Adrenal gland (tissue), 12 donors: ENCODE measurements around the gene GPR6. TPM values are rescaled to one million over a fixed set of nuclear protein-coding genes. Genes with fewer than 3 reads are reported as not detected.

Source experiments
- DNase-seq, 7 donors: peaks; one replicate each; pipeline ENCODE4 v3.0.0-alpha.2; 2019 to 2020
- H3K27ac ChIP-seq, 5 donors: fragments of 200-600 bp; sonication (generic) in 4 of 5; 1 replicate in 3 of 5; 2 replicates in 2 of 5; pipeline versions ENCODE4 v1.5.1 to v1.8.0; 2016 to 2020; ENCODE audit warnings: mild to moderate bottlenecking in 1 of 5
- H3K27me3 ChIP-seq: fragments of 200-600 bp; 2 replicates; pipeline ENCODE4 v1.8.0; 2021
- H3K36me3 ChIP-seq, 2 donors: fragments of 200-600 bp; replicated peaks in 1 of 2; 1 replicate in 1 of 2; 2 replicates in 1 of 2; pipeline versions ENCODE4 v1.5.1 to v1.8.0; 2018 to 2022
- H3K4me1 ChIP-seq, 2 donors: fragments of 200-600 bp; replicated peaks in 1 of 2; 1 replicate in 1 of 2; 2 replicates in 1 of 2; pipeline versions ENCODE4 v1.5.1 to v1.8.0; 2018 to 2021
- H3K4me3 ChIP-seq, 4 donors: fragments of 200-600 bp; sonication (generic) in 3 of 4; one replicate each; pipeline ENCODE4 v1.5.1; 2016 to 2018
- H3K9me3 ChIP-seq, 3 donors: fragments of 200-600 bp; sonication (generic) in 1 of 3; replicated peaks in 1 of 3; 1 replicate in 2 of 3; 2 replicates in 1 of 3; pipeline versions ENCODE4 v1.5.1 to v1.8.0; 2016 to 2021
- POLR2A ChIP-seq, 2 donors: fragments of 450-650 bp; IDR thresholded peaks; one replicate each; pipeline ENCODE4 v1.6.1; 2017; ENCODE audit warnings: antibody characterized with exemption in 2 of 2, mild to moderate bottlenecking in 2 of 2, moderate library complexity in 1 of 2
- WGBS, 4 donors: extraction: QIAGEN DNeasy Blood & Tissue Kit in 2 of 4; methylation state at CpG; one replicate each; pipeline versions ENCODE4 v1.1.5 to v1.1.7; 2013 to 2017; 5-methylcytosine and 5-hydroxymethylcytosine counted together
- intact Hi-C, 2 donors: fragments of 100-400 bp; cut with DNase I; formaldehyde crosslinking; loops; one replicate each; pipeline versions ENCODE4 v1.14.1 to v1.15.0; 2022 to 2023
- polyA plus RNA-seq, 3 donors: library from polyadenylated mRNA; stranded (reverse); fragments of 200-250 nt in 2 of 3; fragments of 350-450 nt in 1 of 3; fragmentation: Illumina TruSeq in 1 of 3; extraction: RNeasy Lipid Tissue Mini Kit (QIAGEN cat#74804) in 1 of 3; gene quantifications; one replicate each; pipeline ENCODE4 v1.2.3, GENCODE V29; 2013 to 2014
- total RNA-seq, 9 donors: library from RNA; depleted of rRNA in 4 of 9; stranded (reverse); fragments of >200 nt in 4 of 9; fragments of 120-200 nt in 1 of 9; fragmentation: NEBNext Ultra II Directional in 1 of 9; extraction: Animal tissue kit (Norgen Biotek cat#: 25700) in 1 of 9; gene quantifications; one replicate each; pipeline versions ENCODE4 v1.1.0 to v1.2.4, GENCODE V29; 2013 to 2023
- TF ChIP-seq, protein P1 (sequence below), 6 experiments: fragments of 450-650 bp in 4 of 6; fragments of 200-600 bp in 2 of 6; sonication (generic) in 1 of 6; IDR thresholded peaks; 1 replicate in 5 of 6; 2 replicates in 1 of 6; pipeline versions ENCODE4 v1.5.1 to v1.8.0; 2016 to 2021; ENCODE audit warnings: antibody characterized with exemption in 6 of 6, mild to moderate bottlenecking in 2 of 6, moderate library complexity in 1 of 6
- donor health status: healthy with polysubstance abuse.
- donor health status: Bipolar disorder and iron deficiency.
- donor health status: DM: yes; HTN: yes; CAD: no.
- donor health status: DM: no; HTN: no; CAD: no.
- donor health status: DM: no; HTN: no; CAD: no.
- donor health status: DM: yes; HTN: yes; CAD: no.

Gene GPR6
- total and polyA plus RNA-seq, 12 donors: not detected

DNA sequence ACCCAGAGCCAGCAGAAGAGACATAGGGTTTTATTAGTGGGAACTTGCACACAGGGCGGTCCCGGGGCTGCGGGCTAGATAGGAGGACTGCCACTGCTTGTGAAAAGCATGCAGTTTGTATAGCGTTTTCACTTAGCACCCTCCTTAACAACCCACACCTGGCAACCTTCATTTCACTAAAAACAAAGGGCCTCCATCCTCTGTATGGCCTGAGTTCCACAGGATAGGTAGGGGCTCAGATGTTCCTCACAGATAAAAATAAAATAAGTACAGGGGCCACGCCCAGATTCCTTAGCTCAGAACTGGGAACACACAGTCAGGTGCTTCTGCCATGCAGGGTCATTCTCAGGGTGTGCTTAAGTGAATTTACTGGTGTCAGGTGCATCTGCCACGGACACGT, 39.8 kb downstream of the GPR6 start:
- H3K4me1 ChIP-seq: no peaks in the 10 kb centered on the region
- H3K4me3 ChIP-seq: no peak overlapping the region
- H3K27ac ChIP-seq: no peak overlapping the region
- WGBS, 4 donors: 67 to 76% (median 75%) methylated on average over 5 to 7 of the region's 7 CpGs
- no peaks in the 10 kb centered on the region for H3K9me3 ChIP-seq
- TF ChIP-seq POLR2A (IDR thresholded peaks at IDR 0.05): no peak
- TF ChIP-seq, protein P1, sequence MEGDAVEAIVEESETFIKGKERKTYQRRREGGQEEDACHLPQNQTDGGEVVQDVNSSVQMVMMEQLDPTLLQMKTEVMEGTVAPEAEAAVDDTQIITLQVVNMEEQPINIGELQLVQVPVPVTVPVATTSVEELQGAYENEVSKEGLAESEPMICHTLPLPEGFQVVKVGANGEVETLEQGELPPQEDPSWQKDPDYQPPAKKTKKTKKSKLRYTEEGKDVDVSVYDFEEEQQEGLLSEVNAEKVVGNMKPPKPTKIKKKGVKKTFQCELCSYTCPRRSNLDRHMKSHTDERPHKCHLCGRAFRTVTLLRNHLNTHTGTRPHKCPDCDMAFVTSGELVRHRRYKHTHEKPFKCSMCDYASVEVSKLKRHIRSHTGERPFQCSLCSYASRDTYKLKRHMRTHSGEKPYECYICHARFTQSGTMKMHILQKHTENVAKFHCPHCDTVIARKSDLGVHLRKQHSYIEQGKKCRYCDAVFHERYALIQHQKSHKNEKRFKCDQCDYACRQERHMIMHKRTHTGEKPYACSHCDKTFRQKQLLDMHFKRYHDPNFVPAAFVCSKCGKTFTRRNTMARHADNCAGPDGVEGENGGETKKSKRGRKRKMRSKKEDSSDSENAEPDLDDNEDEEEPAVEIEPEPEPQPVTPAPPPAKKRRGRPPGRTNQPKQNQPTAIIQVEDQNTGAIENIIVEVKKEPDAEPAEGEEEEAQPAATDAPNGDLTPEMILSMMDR (IDR thresholded peaks at IDR 0.05): no peak
- intact Hi-C loops: no loop called here
- no peak for DNase-seq
- H3K36me3 ChIP-seq: no peaks in the 10 kb centered on the region
- peaks cover 6% of the 10 kb centered on the region for H3K27me3 ChIP-seq

DNA sequence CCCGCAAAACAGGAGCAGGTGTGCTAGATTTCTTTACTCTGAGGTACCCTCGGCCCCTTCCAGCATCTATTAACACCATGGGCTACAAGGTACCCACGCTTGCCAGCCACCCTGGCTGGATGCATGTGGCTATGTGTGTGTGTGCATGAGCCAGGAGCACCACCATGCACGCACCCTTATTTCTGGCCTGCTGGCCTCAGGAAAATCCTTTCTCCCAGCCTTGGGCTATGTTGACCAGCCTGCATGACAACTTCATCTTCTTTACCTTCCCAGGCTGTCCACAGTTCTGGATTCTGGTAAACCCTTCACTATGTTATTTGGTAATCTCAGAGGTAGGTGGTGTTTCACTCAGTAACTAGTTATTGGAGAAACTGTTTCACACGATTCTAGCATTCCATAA, 40.4 kb downstream of the GPR6 start:
- Histone ChIP-seq H3K4me1 (no peaks in the 10 kb centered on the region), H3K36me3 (no peaks in the 10 kb centered on the region), H3K4me3 (no peak overlapping the region), H3K27ac (no peak overlapping the region), H3K9me3 (no peaks in the 10 kb centered on the region), H3K27me3 (peaks cover 6% of the 10 kb centered on the region)
- no peak for DNase-seq
- intact Hi-C loops: no loop called here
- whole genome bisulfite sequencing, 4 donors: 76 to 82% (median 78%) methylated on average over 5 of the region's 5 CpGs
- TF ChIP-seq POLR2A (IDR thresholded peaks at IDR 0.05): no peak
- TF ChIP-seq, protein P1 (IDR thresholded peaks at IDR 0.05): no peak

DNA sequence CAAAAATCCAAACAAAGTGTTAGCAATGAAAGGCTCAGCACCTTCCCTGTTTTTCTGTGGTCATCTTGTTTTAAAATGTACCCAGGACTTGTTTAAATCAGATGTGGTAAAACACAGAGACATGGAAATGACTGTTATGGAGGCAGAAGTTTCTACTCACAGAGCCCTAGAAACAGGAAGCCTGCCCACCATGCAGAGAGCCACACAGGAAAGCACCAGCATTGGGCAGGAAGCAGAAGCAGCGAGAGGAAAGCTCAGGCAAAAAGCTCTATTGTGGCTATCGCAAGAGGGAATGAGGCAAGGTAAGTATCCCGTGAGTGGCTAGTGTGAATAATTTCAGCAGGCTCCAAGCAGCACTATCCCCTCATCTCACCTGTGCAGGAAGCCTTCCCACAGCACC, 42.8 kb downstream of the GPR6 start:
- TF ChIP-seq, protein P1 (IDR thresholded peaks at IDR 0.05): no peak
- no peak for TF ChIP-seq POLR2A (IDR thresholded peaks at IDR 0.05)
- intact Hi-C loops: no loop called here
- Histone ChIP-seq H3K27ac (no peak overlapping the region), H3K9me3 (no peaks in the 10 kb centered on the region), H3K36me3 (no peaks in the 10 kb centered on the region), H3K4me3 (no peak overlapping the region), H3K4me1 (no peaks in the 10 kb centered on the region), H3K27me3 (peaks cover 6% of the 10 kb centered on the region)
- 55 to 73% (median 67%) methylated on average over 3 of the region's 3 CpGs for WGBS, 4 donors
- no peak for DNase-seq

DNA sequence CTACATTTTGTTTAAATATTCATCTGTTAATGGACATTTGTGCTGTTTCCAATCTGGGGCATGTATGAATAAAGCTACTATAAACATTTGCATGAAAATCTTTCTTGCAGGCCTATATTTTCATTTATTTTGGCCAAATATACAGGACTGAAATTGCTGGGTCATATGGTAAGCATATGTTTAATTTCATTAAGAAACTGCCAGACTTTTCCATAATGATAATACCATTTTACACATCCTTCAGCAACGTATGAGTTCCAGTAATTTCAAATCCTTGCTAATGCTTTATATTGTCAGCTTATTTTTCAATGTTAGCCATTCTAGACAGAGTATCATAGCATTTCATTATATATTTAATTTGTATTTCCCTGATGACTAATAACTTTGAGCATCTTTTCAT, 51.0 kb downstream of the GPR6 start:
- TF ChIP-seq POLR2A (IDR thresholded peaks at IDR 0.05): no peak
- TF ChIP-seq, protein P1 (IDR thresholded peaks at IDR 0.05): no peak
- Histone ChIP-seq H3K9me3 (no peaks in the 10 kb centered on the region), H3K27ac (no peak overlapping the region), H3K36me3 (no peaks in the 10 kb centered on the region), H3K4me3 (no peak overlapping the region), H3K27me3 (no peaks in the 10 kb centered on the region), H3K4me1 (no peaks in the 10 kb centered on the region)
- intact Hi-C loops: no loop called here
- DNase-seq: no peak
- 64 to 70% (median 67%) methylated on average over 1 of the region's 1 CpG for WGBS, 4 donors

Other genes starting within 250 kb of the GPR6 start
- gene WASF1, start 201.4 kb downstream of the GPR6 start, total RNA-seq: 10 to 100 TPM in 3 of 9 donors, 1 to 10 TPM in 6; 4.7 to 13.0 (median 8.7) TPM
- 10 to 100 TPM in 2 of 3 donors, 1 to 10 TPM in 1; 8.2 to 23.7 (median 16.2) TPM for gene WASF1, start 201.4 kb downstream of the GPR6 start, polyA plus RNA-seq
- 10 to 100 TPM; 17.8 to 41.8 (median 30.8) TPM for gene CDC40, start 202.1 kb downstream of the GPR6 start, total RNA-seq
- 10 to 100 TPM in 1 of 3 donors, 1 to 10 TPM in 2; 5.3 to 46.9 (median 7.7) TPM for gene CDC40, start 202.1 kb downstream of the GPR6 start, polyA plus RNA-seq